GM04504 (cell line): ENCODE results near the gene NPY.
A peak's percentile ranks its signal among the peaks of the same experiment; 100 is the strongest.
"Not testable (repeated sequence)": the region's sequence is repeated elsewhere in the genome, so short reads cannot be mapped to it uniquely, and the experiment has no call there.

Source experiments
- DNase-seq: peaks from one replicate; pipeline ENCODE4 v3.0.0-alpha.2; 2012; ENCODE audit warnings: low read depth

Gene NPY

GRCh38 chr7:24283897-24284698 is at the start of gene NPY:
NPY (plus strand) TSS chr7:24284190; CDS start chr7:24285241, 1,051 bp downstream.
- no peak for DNase-seq

- no peak for DNase-seq
Observed at GRCh38 chr7:24239260-24239659, 44.7 kb upstream of the NPY start.

GRCh38 chr7:24241206-24241605 is 42.8 kb upstream of the NPY start:
- no peak for DNase-seq

- DNase-seq, result no peak
Observed at GRCh38 chr7:24244554-24244953, 39.4 kb upstream of the NPY start.

- no peak for DNase-seq
Observed at GRCh38 chr7:24245362-24245761, 38.6 kb upstream of the NPY start.

GRCh38 chr7:24249266-24249665 is 34.7 kb upstream of the NPY start:
- no peak for DNase-seq

GRCh38 chr7:24251568-24251967 is 32.4 kb upstream of the NPY start:
- DNase-seq, result no peak

- no peak for DNase-seq
Observed at GRCh38 chr7:24255139-24255538, 28.9 kb upstream of the NPY start.

GRCh38 chr7:24258324-24258723 is 25.7 kb upstream of the NPY start:
- DNase-seq, result not testable (repeated sequence)

GRCh38 chr7:24271938-24272337 is 12.1 kb upstream of the NPY start:
- no peak for DNase-seq

GRCh38 chr7:24279512-24279911 is 4.5 kb upstream of the NPY start:
- DNase-seq, result no peak

- no peak for DNase-seq
Observed at GRCh38 chr7:24283554-24283896, 465 bp upstream of the NPY start.

GRCh38 chr7:24284699-24285506 is 913 bp downstream of the NPY start:
- DNase-seq, result no peak

GRCh38 chr7:24290004-24290641 is 6.1 kb downstream of the NPY start:
- DNase-seq, result peak; percentile 1

- DNase-seq, result no peak
Observed at GRCh38 chr7:24291271-24291670, 7.3 kb downstream of the NPY start.

GRCh38 chr7:24297362-24297761 is 13.4 kb downstream of the NPY start:
- DNase-seq, result no peak

- no peak for DNase-seq
Observed at GRCh38 chr7:24298696-24299095, 14.7 kb downstream of the NPY start.

- no peak for DNase-seq
Observed at GRCh38 chr7:24299192-24299591, 15.2 kb downstream of the NPY start.

GRCh38 chr7:24301703-24302102 is 17.7 kb downstream of the NPY start:
- DNase-seq, result no peak

- no peak for DNase-seq
Observed at GRCh38 chr7:24304494-24305095, 20.6 kb downstream of the NPY start.

GRCh38 chr7:24307326-24307725 is 23.3 kb downstream of the NPY start:
- DNase-seq, result no peak

- no peak for DNase-seq
Observed at GRCh38 chr7:24312588-24312987, 28.6 kb downstream of the NPY start.

- DNase-seq, result no peak
Observed at GRCh38 chr7:24313777-24314176, 29.8 kb downstream of the NPY start.
